Measurements from ENCODE around the gene CRACDL.
"Not testable (repeated sequence)": the region's sequence is repeated elsewhere in the genome, so short reads cannot be mapped to it uniquely, and the experiment has no call there.

The CRACDL gene

DNA sequence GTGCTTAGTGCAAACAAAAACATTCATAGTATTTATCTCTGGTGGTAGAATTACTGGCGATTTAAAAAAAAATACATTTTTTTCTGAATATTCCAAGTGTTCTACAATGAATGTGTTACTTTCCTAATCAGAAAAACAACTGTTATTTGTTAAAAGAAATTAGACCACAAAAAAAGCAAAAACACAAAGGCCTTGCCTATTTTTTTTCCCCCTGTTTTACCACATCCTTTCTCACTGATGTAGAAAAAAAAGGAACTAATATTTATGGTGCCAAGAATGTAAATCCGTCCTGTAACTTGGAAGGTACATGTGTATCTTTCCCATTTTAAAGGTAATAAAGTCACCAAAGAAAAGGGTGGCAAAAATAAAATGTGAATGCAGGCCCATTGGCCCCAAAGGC is 176.7 kb downstream of the CRACDL start:
- no peak for DNase-seq (ENCODE audit: low read depth in 2 of 3, low spot score in 1 of 3)

DNA sequence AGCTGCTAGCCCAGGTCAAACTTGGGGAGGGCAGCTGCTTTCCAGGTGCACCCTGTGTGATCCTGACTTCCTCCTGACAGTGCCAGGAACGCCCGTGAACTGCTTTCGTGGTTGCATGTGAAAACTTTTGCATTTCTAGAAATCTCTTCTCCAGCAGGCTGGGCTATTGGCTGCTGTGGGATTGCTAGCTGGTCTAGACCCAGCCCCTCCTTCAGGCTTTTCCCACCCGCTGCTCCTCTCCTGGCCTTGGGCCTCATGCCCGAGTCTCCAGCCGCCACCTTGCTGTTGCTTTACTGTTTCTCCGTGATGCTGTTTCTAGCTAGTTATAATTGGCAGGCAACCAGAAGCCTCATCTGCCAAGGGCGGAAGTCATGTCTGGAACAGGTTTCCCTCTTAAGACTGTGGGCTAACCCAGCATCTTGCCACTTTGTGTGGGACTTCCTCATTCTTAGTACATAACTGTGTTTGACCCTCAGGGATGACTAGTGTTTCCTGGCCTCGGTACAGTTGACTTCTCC is 178.1 kb downstream of the CRACDL start:
- DNase-seq (ENCODE audit: low read depth in 2 of 3, low spot score in 1 of 3), result no peak

DNA sequence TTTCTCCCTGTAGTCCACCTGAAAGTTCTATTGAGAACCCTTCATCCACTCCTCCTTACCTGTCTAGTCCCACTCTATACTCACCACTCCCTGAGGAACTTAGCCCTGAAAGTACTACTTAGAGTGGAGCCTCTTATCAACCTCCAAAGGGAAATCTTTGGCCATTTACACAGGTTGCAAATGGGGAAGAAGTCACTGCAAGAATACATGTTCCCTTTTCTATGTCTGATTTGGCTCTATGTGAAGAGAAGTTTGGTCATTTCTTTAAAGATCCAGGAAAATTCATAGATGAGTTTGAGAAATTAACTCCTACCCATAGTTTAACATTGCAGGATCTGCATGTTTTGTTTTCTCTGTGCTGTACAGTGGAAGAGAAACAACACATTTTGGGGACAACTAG is 182.2 kb downstream of the CRACDL start:
- DNase-seq (ENCODE audit: low read depth in 2 of 3, low spot score in 1 of 3), result no peak

DNA sequence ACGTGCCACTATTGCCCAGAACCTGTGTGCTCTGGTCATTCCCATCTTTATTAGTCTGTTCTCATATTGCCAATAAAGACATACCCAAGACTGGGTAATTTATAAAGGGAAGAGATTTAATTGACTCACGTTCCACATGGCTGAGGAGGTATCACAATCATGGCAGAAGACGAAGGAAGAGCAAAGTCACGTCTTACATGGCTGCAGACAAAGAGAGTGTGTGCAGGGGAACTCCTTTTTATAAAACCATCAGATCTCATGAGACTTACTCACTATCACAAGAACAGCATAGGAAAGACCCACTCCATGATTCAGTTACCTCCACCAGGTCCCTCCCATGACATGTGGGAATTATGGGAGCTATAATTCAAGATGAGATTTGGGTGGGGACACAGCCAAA is 183.3 kb downstream of the CRACDL start:
- DNase-seq (ENCODE audit: low read depth in 2 of 3, low spot score in 1 of 3), result not testable (repeated sequence)

- DNase-seq (ENCODE audit: low read depth in 2 of 3, low spot score in 1 of 3), result no peak
Observed at GRCh38 chr2:98751748-98752147, 184.3 kb downstream of the CRACDL start.

DNA sequence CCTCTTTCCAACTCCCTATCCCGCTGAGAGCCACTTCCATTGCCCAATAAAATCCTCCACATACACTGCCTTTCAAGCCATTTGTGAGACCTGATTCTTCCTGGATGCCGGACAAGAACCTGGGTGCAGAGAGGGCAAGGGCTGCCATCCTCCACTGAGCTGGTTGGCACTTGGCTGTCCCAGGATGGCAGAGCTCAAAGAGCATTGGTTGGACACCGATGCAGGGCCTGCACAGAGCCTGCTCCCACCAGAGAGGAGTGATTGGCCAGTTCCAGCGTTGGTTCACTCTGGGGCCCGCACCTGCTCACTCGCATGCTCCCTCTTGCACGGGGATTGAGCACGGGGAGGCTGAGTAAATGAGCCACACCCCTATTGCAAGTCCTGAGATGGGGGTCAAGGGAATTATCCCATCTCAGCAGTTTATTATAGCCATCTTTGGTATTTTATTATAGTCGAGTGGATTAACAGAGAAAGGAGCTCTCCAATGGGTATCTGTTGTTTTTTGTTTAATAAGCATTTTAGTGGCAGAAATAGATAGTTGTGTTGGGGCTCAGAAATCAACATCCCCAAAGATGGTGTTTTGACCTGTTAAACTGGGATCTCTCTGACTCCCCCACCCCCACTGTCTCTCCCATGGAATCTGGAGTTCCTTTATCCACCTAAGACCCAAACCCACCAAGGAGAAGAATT is 185.3 kb downstream of the CRACDL start:
- DNase-seq (ENCODE audit: low read depth in 2 of 3, low spot score in 1 of 3), result no peak

- DNase-seq (ENCODE audit: low read depth in 2 of 3, low spot score in 1 of 3), result no peak
Observed at GRCh38 chr2:98749066-98749450, 187.0 kb downstream of the CRACDL start.

- DNase-seq (ENCODE audit: low read depth in 2 of 3, low spot score in 1 of 3), result no peak
Observed at GRCh38 chr2:98748292-98749065, 187.5 kb downstream of the CRACDL start.

GRCh38 chr2:98747888-98748287 is 188.1 kb downstream of the CRACDL start:
- no peak for DNase-seq (ENCODE audit: low read depth in 2 of 3, low spot score in 1 of 3)

DNA sequence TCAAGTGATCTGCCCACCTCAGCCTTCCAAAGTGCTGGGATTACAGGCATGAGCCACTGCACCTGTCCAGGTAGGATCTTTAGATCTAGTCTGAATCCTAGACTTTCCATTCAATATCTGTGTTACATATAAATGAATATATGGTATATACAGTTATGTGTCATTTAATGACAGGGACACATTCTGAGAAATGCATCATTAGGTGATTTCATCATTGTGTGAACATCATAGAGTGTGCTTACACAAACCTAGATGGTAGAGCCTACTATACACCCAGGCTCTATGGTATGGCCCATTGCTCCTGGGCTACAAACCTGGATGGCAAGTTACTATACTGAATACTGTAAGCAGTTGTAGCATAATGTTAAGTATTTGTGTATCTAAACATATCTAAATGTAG is 189.6 kb downstream of the CRACDL start:
- no peak for DNase-seq (ENCODE audit: low read depth in 2 of 3, low spot score in 1 of 3)

DNA sequence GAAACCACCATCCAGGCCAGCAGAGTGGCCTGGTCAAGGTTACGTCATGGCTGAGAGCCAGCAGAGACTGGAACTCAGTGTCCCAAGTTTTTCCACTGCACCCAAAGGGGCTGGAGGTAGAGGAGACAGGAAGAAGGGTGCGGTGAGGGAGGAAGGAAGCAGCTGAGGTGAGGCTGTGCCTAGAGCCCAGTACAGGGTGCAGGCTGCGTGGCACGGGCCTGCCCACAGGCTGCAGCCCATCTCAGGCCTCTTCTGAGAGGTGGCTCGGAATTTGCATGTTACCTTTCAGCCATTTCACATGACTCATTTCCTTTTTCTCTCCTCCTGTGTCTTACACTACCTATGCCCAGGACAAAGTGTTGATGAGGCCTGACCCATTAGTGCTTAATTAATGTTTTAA is 191.4 kb downstream of the CRACDL start:
- DNase-seq (ENCODE audit: low read depth in 2 of 3, low spot score in 1 of 3), result no peak
